Right ventricle myocardium inferior (tissue), 1 donor: ENCODE measurements around the gene RXRB. TPM values are rescaled to one million over a fixed set of nuclear protein-coding genes. Genes with fewer than 3 reads are reported as not detected.
A peak's percentile ranks its signal among the peaks of the same experiment; 100 is the strongest.

Experiments used
- ATAC-seq: fragments of 200-7000 bp; cut with Tn5 transposase; one replicate; pipeline ENCODE4 v1.9.1; 2020; ENCODE audit warnings: mild to moderate bottlenecking, moderate library complexity
- DNase-seq: peaks from one replicate; pipeline ENCODE4 v3.0.0; 2021; ENCODE audit errors: missing footprints
- intact Hi-C: fragments of 100-400 bp; cut with DNase I; formaldehyde crosslinking; loops from one replicate; pipeline ENCODE4 v1.11.0; 2022
- total RNA-seq: library from RNA; stranded (reverse); fragmentation: NEBNext Ultra II Directional; extraction: Animal tissue kit (Norgen Biotek cat#: 25700); gene quantifications from one replicate; pipeline ENCODE4 v1.2.1, GENCODE V29; 2021
- donor health status: DM: no; HTN: yes; CAD: no; lungs with severe emphysema.

RXRB gene
- total RNA-seq, 1 donor from 2014 or later: 39.3 TPM

DNA sequence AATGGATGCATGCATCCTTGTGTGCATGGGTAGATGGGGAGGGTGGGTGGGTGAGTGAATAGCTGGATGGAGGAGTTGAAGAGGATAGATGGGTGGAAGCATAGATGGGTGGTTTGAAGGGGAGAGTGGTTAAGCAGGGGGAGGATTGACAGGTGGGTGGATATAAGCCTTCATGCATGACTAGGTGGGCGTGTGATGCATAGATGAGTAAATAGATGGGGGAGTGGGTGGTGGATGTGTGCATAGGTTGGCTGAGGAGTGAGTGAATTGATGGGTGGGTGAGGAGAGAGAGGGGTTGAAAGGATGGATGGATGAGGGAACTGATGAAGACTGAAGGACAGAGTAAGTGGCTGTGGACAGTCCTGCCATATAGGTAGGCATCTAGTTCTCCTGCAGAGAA lies 12.7 kb downstream of the RXRB start:
- DNase-seq: no peak
- intact Hi-C loops: no loop called here
- ATAC-seq: no peak

DNA sequence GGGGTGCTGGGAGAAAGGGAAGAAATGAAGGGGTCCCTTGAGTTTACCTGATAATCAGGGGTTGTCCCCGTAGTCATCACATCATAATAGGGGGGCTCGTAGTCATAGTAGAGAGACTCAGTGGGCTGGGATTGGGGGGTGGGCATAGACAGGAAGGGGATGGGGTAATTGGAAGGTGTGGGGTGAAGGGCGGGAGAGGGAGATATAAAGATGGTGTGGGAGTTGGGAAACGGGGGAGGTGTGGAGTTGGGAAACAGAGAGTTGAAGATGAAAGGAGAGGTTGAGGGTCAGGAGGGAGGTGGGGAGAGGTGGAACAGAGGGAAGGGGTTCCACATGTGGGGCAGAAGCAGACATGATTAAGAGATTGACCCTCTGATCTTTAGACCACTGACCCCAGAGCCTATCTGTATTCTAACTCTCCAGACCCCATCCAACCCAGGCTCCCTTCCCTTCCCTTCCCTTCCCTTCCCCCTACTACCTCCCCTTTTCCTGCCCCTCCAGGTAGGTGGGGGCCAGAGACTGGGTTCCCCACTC lies 14.7 kb downstream of the RXRB start:
- no peak for ATAC-seq
- DNase-seq: no peak
- intact Hi-C loops: no loop called here

DNA sequence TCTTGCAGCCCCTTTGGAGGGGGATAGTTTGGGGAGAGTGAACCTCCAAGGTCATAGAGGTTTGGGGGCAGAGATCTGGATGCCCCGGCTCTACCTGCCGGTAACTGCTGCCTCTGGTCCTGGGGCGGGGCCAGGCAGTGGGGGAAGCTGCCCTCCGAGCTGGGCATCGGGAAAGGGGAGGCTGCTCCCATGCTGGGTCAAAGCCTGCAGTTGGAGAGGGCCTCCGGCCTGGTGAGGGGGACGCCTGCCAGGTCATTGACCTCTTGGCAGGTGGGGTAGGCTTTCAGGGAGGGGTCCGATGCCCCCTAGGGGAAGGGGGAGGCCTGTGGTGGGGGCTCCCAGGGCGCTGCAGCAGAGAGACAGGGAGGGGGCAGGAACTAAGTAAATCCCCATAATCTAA lies 15.3 kb downstream of the RXRB start:
- ATAC-seq: no peak
- peak; percentile 15 for DNase-seq
- intact Hi-C loops: no loop called here

DNA sequence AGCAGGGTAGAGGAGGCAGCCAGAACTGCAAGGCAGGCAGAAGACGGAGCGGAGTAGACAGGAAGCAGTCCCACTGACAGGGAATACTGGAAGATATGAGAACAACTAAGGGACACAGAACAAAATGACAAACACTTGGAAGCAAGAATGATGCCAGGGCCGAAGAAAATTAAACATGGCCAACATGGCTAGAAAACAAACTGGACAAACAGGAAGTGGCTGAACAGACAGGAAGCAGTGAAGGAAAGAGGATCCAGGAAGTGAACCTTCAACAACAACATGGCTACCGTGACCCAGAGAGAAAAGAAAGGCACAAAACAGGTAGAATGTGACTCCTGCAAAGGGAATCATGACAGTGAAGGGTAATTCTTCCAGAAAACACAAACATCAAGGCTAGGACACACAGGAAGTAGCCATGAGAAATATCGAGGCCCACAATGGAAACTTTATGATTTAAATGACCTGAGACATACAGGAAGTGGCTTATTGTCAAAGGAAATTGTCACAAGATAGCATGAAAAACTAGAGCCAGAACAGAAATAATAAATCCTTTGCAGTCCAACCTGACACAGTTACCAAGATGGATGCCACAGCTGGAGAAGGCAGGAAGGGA lies 17.3 kb downstream of the RXRB start:
- no peak for ATAC-seq
- DNase-seq: no peak
- intact Hi-C loops: no loop called here

DNA sequence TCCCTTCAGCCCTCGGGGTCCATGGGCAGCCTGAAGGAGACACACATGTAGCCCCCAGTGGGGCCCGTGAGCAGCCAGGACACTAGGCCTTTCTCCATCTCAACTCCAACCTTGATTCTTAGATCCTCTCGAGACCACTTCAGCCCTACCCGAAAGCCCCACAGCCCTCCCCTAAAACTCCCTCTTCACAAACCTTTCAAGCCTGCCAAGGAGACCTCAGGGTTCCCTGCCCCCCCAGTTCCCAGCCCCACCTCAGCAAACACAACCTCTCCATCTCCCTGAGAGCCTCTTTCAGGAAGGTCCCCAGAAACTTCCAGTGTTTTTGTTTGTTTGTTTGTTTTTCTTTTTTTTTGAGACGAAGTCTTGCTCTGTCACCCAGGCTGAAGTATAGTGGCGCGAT lies 19.3 kb downstream of the RXRB start:
- peak; percentile 25 for DNase-seq
- intact Hi-C loops: no loop called here
- no peak for ATAC-seq

DNA sequence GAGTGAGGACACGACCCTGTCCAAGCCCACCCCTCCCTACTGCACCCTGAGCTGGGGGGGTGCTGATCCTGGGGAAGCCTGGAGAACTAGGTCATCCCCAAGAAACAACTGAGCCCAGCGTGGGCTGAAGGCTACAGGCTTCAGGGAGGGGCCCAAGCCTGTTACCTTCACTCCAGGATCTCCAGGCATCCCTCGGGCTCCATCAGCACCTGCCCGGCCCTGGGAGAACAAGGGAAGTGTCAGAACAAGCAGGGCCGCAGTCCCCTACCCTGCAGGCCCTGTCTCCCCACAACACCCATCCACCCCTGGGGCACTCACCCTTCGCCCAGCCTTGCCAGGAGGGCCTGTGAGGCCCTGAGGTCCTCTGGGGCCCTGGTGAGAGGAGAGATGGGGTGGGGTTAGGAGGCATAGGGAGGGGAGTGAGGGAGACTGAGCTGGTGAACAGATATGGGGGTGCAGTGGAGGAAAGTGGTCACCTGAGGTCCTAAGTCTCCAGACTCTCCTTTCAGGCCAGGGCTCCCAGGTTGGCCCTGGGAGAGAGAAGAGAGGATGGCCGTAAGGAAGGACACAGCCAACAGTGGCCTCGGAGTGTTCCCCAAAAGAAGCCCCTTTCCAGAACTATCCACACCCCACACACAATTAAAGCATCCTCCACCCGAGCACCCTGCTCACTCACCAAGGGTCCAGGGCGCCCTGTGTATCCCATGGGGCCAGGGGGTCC lies 21.6 kb downstream of the RXRB start:
- DNase-seq (peak; percentile 51), ATAC-seq (no peak)
- intact Hi-C loops: no loop called here

DNA sequence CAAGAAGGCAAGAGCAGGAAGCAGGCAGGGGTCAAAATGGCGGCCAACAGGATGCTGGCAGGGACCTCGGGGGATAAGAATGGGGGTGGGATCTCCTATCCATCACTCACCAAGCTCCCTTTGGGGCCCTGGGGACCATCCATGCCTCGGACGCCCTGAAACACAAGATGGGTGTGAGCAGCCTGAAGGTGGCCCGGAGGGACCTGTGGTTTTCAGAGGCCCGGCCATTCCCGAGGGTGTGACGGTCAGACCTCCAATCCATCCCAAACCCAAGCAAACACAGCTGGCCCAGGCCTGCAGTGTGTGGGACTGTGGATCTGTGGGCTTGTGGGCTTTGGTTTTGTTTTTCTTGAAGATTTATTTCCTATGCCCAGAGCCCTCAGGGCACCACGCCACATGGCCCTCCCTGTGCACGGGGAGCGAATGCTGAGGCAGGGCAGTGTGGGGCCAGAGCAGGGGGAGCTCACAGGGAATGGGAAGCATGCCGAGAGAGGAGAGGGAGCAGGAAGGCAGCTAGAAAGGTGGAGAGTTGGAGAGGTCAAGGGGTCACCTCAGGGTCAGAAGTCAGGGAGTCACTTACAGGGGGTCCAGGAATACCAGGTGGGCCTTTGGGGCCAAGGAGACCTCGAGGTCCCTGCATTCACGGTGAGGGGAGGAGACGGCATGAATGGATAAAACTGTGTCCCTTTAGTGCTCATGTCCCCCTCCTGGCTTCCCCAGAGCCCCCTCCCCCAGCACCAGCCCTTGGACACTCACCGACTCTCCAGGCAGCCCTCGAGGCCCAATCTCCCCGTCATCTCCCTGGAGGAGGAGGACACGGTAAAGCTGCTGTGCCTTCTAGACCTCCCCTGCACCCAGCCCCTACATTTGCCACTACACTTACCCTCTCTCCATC lies 22.7 kb downstream of the RXRB start:
- intact Hi-C loops: no loop called here
- ATAC-seq (no peak), DNase-seq (peak; percentile 39)

DNA sequence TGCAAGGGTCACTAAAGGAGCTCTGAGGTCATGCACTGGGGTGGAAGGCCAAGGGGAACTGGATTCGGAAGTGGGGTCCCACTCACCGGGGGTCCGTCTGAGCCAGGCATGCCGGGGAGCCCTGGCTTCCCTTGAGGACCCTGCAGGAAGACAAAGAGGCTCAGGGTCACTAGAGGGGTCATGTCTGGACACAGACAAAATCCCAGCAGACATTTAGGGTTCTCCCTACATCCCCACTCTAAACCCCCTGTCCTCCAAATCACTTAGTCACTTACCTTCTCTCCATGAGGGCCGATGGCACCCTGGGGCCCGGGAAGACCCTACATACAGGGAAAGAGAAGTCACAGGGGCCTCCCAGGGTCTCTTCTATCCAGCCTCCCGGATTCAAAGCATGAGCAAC lies 23.6 kb downstream of the RXRB start:
- DNase-seq (no peak), ATAC-seq (no peak)
- intact Hi-C loops: no loop called here

DNA sequence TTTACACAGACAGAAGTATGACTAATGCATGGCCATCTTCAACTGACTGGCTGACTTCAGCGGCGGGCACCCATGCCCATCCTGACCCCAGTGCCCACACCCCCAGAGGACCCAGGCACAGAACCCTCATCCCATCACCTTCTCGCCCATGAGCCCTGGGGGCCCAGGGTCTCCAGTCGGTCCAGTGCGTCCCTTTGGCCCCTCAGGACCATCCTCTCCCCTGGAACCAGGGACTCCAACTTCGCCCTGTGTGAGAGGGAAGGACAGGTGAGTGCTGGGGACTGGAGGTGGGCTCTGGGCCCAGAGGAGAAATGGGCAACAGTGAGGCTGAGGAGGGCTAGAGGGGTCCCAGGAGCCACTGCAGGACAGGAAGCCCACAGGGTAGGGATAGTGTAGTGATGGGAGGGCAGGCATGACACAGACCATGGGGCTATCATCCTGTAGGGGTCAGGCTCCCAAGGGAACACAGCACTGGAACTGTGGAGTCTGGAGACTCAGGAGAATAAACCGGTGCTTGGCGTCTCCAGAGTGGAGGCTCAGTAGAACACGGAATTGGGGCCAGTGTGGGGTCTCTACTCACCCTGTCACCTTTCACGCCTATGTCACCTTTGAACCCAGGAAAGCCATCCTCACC lies 24.9 kb downstream of the RXRB start:
- ATAC-seq (no peak), DNase-seq (peak; percentile 43)
- intact Hi-C loops: no loop called here

DNA sequence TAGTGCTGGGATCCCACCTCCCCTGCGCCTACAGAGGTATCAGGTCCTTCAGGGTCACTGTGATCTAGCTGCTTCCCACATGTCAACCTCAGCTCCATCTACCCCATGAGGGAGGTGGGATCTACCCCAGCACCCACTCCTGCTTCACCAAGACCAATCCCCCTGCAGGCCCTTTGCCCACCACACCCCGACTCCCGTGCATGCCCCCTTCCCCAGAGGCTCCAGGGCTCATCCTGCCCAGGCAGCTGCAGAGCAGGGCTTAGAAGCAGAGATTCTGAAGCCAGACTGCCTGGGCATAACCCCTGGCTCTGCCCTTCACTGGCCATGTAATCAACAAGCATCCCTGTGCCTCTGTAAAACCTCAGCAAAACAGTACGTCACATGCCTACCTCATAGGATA lies 25.7 kb downstream of the RXRB start:
- intact Hi-C loops: no loop called here
- DNase-seq (no peak), ATAC-seq (no peak)

DNA sequence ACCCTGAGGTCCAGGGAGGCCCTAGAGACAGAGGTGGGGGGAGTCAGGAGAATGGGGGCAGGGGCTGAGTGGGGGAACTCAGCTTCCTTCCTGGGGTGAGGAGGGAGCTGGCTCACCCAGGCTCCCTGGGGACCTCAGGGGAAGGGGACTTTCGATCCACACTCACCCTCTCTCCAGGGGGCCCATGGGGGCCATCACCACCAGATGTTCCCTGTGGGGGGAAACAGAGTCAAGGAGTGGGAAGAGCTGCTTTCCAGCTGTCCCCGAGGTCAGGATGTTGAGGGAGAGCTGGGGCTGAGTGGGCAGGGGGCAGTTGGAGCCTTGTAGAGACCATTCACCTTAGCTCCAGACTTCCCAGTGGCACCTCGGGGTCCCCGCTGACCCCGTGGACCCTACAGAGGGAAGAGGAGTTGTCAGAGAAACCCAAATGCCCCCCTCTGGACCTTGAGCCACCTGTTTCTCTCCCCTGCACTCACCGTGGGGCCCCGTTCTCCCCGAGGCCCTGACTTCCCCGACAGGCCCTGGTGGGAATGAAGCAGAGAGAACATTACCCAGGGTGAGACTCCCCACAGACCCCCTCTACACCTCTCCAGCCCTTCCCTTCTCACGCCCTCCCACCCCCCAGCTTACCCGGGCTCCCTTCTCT lies 26.8 kb downstream of the RXRB start:
- no peak for DNase-seq
- ATAC-seq: no peak
- intact Hi-C loops: no loop called here

DNA sequence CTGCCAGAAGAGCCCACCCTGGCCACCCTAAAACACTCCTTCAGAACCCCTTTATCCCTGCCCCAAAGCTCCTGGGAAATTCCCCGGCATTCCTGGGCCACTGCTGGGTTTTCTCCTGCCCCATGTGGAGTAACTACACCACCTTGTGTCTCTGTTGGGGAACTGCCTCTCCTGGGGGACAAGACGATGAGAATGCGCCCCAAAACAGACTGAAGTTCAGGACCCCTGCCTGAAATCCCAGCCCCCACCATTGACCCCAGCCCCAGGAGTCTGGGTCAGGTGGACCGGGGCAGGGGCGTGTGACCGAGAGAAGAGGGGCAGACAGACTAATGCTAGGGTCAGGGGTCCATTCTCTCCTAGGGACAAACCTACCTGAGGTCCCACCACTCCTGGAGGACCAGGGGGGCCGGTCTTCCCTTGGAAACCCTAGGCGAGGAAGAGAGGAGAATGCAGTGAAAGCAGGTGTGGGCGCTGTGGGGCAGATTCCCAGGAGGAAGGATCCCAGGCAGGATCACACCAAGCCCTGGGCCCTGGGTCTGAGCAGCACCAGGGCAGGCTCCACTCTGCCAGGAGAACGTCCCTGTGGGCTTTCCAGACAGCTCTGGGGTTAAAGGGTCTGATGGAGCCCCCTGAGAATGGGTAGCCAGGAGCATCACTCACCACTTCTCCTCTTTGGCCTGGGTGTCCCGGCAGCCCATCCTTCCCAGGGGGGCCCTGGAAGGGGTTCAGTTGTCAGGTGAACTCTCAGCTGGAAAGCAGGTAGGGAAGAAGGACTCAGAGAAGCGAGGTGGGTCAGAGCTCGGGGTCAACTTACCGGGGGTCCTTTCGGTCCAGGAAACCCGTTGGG lies 27.6 kb downstream of the RXRB start:
- ATAC-seq: no peak
- DNase-seq: peak; percentile 35
- intact Hi-C loops: no loop called here

DNA sequence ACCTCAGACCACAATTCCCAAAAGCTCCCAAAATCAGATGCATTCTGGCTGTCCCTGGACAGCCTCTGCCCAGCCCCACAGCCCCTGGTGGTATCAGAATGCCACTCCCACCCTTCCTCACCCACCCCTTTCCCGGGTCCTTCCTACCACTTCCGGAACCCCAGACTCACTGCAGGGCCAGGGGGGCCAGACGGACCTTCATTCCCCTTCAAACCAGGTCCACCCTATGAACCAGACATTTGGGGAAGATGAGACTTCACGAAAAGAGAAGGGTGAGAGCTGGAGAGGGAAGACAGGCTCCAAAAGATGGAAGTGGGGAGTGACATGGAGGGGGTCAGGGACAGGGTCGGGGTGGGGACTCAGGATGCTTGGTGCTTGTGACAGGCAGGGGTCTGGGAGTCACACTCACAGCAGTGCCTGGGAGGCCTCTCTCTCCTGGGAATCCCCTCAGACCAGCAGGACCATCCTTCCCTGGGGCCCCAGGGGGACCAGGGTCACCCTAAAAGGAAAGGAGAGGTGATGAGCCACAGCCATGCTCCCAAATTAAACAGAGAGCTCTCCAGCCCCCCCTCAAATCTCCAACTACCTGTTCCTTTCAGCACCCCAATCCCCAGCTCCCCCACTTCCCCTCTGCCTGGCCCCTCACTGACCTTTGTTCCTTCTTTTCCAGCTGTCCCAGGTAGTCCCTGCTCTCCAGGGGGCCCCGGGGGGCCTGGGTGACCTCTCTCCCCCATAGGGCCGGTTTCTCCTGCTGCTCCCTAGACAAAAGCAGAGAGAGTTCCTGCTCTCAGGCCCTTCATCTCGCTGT lies 28.4 kb downstream of the RXRB start:
- DNase-seq: peak; percentile 15
- intact Hi-C loops: no loop called here

DNA sequence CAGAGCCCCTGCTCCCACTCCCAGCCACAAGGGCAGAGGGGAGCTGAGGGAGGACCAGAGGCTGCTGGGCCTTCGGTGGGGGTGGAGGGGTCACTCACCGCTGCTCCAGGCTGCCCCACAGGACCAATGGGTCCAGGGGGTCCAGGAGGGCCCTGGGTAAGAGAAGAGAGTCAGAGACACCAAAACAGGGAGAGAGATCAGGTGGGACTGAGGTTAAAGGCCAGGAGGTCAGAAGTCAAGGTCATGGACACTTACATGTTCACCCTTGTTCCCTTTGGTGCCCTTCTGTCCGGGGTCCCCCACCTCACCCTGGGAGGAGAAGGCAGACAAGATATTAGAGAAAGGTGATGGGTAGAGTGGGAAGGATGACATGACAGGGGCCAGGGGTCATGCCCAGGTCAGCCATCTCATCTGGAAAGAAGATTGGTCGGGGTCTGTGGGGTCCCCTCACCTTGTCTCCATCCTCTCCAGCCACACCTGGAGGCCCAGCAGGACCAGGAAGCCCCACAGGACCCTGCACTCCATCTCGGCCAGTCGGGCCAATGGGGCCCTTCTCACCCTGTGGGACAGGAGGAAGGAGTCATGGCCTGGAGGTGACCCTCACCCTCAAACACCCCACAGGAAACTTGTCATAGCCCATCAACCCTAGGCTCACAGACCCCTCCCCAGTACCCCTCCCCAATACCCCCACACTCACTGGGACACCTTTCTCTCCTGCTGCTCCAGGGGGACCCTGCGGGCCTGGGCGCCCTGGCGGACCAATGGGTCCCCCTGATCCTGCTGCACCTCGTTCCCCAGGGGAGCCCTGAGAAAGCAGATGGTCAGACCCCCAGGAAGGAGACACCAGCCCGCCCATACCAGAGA lies 29.2 kb downstream of the RXRB start:
- intact Hi-C loops: no loop called here
- no peak for ATAC-seq
- peak; percentile 57 for DNase-seq

More for the DNA sequence above, 28.4 kb downstream of the RXRB start:
- ATAC-seq: no peak

DNA sequence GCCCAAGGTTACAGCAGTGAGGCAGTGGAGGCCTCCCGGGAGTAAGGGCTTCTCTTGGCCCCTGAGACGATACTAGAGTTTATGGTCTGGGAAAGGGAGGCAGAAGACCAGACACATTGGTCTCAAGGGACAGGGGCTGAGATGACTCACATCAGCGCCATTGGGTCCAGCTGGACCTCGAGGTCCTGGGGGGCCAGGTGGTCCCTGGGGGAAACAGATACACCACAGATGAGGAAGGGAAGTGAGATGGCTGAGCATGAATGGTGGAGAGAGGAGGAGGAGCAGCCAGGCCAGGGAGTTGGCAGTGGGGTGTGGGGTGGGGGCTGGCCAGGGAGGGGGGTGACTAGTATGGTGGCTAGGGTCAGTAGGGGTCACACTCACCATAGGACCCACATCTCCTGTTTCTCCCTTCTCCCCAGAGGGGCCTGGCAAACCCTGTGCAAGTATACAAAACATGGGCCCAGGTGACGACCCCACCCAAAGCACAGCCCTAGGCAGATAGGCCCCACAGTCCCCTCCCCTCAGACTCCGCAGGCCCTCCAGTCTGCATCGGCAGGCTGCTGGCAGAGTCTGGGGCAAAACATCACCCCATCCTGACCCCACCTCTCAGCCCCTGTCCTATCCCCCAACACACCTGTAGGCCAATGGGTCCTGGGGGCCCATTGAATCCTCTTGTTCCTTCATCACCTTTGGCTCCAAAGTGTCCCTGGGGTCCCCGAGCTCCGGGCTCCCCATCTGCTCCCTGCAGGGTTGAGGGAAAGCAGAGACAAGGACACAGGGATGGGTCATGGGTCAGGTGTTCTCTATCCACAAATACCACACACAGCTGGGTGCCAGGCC lies 30.1 kb downstream of the RXRB start:
- no peak for ATAC-seq
- intact Hi-C loops: no loop called here
- DNase-seq: peak; percentile 47
